RKO (cell line): ENCODE measurements around the gene SARNP.
"Not testable (repeated sequence)": the region's sequence is repeated elsewhere in the genome, so short reads cannot be mapped to it uniquely, and the experiment has no call there.

Source experiments
- DNase-seq: peaks from one replicate; pipeline ENCODE4 v3.0.0-alpha.2; 2016; ENCODE audit warnings: low spot score

Gene SARNP

GRCh38 chr12:55817345-55818139 lies at the start of gene SARNP, which contains the start of gene ORMDL2:
Gene SARNP, minus strand, starts transcription at chr12:55817724. Its CDS starts 23 bp downstream, at chr12:55817701.
Gene ORMDL2, plus strand, starts transcription at chr12:55818041. Its CDS starts 959 bp downstream, at chr12:55819000.
- DNase-seq: peak; percentile 100

- DNase-seq: not testable (repeated sequence)
Observed at GRCh38 chr12:55866454-55867004, 49.0 kb upstream of the SARNP start.

- no peak for DNase-seq
Observed at GRCh38 chr12:55865327-55865726, 47.8 kb upstream of the SARNP start.

- DNase-seq: not testable (repeated sequence)
Observed at GRCh38 chr12:55862931-55863330, 45.4 kb upstream of the SARNP start.

GRCh38 chr12:55862286-55862685 lies 44.8 kb upstream of the SARNP start:
- no peak for DNase-seq

GRCh38 chr12:55861871-55862270 lies 44.3 kb upstream of the SARNP start:
- no peak for DNase-seq

GRCh38 chr12:55861396-55861795 lies 43.9 kb upstream of the SARNP start:
- no peak for DNase-seq

GRCh38 chr12:55852740-55853139 lies 35.2 kb upstream of the SARNP start:
- DNase-seq: no peak

- no peak for DNase-seq
Observed at GRCh38 chr12:55850893-55851292, 33.4 kb upstream of the SARNP start.

- no peak for DNase-seq
Observed at GRCh38 chr12:55850401-55850800, 32.9 kb upstream of the SARNP start.

GRCh38 chr12:55849616-55850343 lies 32.3 kb upstream of the SARNP start:
- no peak for DNase-seq

GRCh38 chr12:55847603-55848291 lies 30.2 kb upstream of the SARNP start:
- DNase-seq: peak; percentile 96

- DNase-seq: peak; percentile 48
Observed at GRCh38 chr12:55847033-55847432, 29.5 kb upstream of the SARNP start.

GRCh38 chr12:55845785-55846496 lies 28.4 kb upstream of the SARNP start:
- DNase-seq: no peak

- peak; percentile 44 for DNase-seq
Observed at GRCh38 chr12:55845361-55845760, 27.8 kb upstream of the SARNP start.

- DNase-seq: no peak
Observed at GRCh38 chr12:55844961-55845360, 27.4 kb upstream of the SARNP start.

- no peak for DNase-seq
Observed at GRCh38 chr12:55843431-55843830, 25.9 kb upstream of the SARNP start.

- DNase-seq: peak; percentile 48
Observed at GRCh38 chr12:55842681-55843429, 25.3 kb upstream of the SARNP start, which contains the start of gene MMP19. Gene MMP19, minus strand, starts transcription at chr12:55842936. Its CDS starts 106 bp downstream, at chr12:55842830.

GRCh38 chr12:55840581-55841351 lies 23.2 kb upstream of the SARNP start:
- no peak for DNase-seq
